Measurements from ENCODE around the gene SH3GL1.

The SH3GL1 gene

DNA sequence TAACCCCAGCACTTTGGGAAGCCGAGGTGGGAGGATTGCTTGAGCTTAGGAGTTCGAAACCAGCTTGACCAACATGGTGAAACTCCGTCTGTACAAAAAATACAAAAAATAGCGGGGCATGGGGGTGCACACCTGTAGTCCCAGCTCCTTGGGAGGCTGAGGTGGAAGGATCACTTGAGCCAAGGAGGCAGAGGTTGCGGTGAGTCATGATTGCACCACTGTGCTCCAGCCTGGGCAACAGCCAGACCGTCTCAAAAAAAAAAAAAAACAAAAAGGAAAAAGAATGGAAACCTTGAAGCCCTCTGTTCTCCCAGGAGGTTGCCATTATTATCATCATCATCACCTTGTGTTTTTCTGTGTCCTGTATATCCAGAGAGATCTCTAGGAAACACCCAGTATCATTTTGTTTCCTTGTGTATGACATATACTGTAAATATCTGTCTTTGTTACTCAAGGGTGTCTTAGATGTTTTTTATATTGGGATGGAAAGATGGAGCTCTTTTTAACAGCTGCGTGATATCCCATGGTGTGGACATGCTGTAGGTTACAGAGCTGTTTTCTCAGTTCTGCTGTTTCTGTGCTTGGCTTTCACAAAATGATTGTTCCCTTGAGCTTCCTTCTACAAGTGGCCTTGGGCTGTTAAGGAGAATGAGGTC, 13.9 kb upstream of the SH3GL1 start:
- POLR2A ChIA-PET: interaction anchor here (0.7 kb wide), 1 partner anchor 14 kb away, joined by 4 read pairs; no protein-coding TSS in a partner anchor
- CTCF ChIA-PET: interaction anchor here (0.9 to 2.6 kb wide), 3 partner anchors 10 to 147 kb away, joined by 3 to 12 read pairs (median 8); partner anchors contain the start of gene SH3GL1
- no peak for DNase-seq (ENCODE audit: extremely low spot score)
- TF ChIP-seq, protein P1, sequence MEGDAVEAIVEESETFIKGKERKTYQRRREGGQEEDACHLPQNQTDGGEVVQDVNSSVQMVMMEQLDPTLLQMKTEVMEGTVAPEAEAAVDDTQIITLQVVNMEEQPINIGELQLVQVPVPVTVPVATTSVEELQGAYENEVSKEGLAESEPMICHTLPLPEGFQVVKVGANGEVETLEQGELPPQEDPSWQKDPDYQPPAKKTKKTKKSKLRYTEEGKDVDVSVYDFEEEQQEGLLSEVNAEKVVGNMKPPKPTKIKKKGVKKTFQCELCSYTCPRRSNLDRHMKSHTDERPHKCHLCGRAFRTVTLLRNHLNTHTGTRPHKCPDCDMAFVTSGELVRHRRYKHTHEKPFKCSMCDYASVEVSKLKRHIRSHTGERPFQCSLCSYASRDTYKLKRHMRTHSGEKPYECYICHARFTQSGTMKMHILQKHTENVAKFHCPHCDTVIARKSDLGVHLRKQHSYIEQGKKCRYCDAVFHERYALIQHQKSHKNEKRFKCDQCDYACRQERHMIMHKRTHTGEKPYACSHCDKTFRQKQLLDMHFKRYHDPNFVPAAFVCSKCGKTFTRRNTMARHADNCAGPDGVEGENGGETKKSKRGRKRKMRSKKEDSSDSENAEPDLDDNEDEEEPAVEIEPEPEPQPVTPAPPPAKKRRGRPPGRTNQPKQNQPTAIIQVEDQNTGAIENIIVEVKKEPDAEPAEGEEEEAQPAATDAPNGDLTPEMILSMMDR (IDR thresholded peaks at IDR 0.05; ENCODE audit: control extremely low read depth, extremely low read depth, low read depth, missing control alignments): no peak

DNA sequence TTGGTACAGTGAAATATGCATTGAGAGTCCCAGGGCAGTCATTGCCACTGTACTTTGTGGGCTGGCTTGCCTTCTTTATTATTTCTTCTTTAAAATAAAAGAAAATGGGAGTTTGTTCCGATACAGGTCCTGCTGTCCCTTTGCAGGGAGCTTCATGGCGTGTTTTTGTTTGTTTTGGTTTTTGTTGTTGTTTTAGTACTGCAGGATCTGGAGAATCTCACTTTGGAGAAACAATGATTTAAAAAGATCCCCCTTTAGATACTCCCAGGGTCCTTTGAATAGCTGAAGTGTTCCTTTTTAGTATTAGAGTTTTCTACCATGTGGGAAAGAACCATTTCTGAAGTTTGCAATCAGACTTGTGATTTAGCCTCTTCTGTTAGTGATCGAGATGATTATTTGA, 13.2 kb upstream of the SH3GL1 start:
- TF ChIP-seq, protein P1 (IDR thresholded peaks at IDR 0.05; ENCODE audit: control extremely low read depth, extremely low read depth, low read depth, missing control alignments): no peak
- ChIA-PET POLR2A (interaction anchor here (0.7 kb wide), 1 partner anchor 15 kb away, joined by 4 read pairs; no protein-coding TSS in a partner anchor), CTCF (interaction anchor here (2.3 to 2.6 kb wide), 2 partner anchors 9 to 13 kb away, joined by 8 to 12 read pairs; partner anchors contain the start of gene SH3GL1)
- DNase-seq (ENCODE audit: extremely low spot score): no peak

DNA sequence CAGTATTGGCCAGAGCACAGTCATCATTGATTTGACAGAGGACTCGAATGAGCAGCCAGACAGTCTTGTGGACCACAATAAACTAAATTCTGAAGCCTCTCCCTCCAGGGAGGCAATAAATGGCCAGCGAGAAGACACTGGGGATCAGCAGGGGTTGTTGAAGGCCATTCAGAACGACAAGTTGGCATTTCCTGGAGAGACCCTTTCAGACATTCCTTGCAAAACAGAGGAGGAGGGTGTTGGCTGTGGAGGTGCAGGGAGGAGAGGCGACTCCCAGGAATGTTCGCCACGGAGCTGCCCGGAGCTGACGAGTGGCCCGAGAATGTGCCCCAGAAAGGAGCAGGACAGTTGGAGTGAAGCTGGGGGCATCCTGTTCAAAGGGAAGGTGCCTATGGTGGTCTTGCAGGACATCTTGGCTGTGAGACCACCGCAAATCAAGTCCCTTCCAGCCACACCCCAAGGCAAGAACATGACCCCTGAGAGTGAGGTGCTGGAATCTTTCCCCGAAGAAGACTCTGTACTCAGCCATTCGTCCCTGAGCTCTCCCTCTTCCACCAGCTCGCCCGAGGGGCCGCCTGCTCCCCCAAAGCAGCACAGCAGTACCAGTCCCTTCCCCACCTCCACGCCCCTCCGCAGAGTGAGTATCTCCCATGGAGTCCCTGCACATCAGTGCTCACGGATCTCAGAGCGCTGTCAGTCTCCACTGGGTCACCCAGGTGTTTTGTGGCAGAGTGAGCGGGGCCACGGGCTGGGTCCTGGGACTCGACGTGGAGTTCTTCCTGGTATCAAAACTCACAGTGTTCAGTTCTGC, 9.0 kb upstream of the SH3GL1 start:
- TF ChIP-seq, protein P1 (IDR thresholded peaks at IDR 0.05; ENCODE audit: control extremely low read depth, extremely low read depth, low read depth, missing control alignments): no peak
- no peak for DNase-seq (ENCODE audit: extremely low spot score)
- ChIA-PET POLR2A (no interaction called here), CTCF (no interaction called here)

DNA sequence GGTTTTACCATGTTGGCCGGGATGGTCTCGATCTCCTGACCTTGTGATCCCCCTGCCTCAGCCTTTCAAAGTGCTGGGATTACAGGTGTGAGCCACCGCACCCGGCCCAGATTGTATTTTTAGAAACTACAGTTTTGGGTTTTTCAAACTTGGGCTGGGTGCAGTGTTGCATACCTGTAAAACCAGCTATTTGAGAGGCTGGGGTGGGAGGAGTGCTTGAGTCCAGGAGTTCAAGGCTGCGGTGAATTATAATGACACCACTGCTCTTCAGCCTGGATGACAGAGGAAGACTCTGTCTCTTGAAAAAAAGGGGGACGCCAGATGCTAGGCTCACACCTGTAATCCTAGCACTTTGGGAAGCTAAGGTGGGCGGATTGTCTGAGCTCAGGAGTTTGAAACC, 6.3 kb upstream of the SH3GL1 start:
- TF ChIP-seq, protein P1 (IDR thresholded peaks at IDR 0.05; ENCODE audit: control extremely low read depth, extremely low read depth, low read depth, missing control alignments): no peak
- POLR2A ChIA-PET: no interaction called here
- DNase-seq (ENCODE audit: extremely low spot score): no peak
- CTCF ChIA-PET: no interaction called here

DNA sequence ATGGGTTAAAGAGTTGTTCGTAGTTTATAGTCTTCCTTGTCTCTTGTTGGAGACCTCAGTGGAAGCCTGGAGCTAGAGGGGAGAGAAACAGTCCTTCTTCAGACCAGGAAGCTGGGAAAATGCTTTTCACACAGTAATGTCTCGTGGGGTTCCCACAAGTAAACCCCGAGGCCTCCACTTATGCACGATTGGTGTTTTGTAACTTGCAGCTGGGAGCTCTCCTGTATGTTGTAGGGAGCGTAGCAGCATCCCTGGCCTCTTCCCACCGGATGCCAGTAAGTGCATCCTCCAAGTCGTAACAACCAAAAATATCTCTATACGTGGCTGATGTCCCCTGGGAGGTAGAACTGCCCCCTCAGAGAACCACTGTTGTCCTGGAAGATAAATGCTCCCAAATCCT, 5.6 kb upstream of the SH3GL1 start:
- DNase-seq (ENCODE audit: extremely low spot score): no peak
- TF ChIP-seq, protein P1 (IDR thresholded peaks at IDR 0.05; ENCODE audit: control extremely low read depth, extremely low read depth, low read depth, missing control alignments): no peak
- CTCF ChIA-PET: interaction anchor here (0.9 kb wide), 1 partner anchor 36 kb away, joined by 3 read pairs; no protein-coding TSS in a partner anchor
- POLR2A ChIA-PET: no interaction called here

DNA sequence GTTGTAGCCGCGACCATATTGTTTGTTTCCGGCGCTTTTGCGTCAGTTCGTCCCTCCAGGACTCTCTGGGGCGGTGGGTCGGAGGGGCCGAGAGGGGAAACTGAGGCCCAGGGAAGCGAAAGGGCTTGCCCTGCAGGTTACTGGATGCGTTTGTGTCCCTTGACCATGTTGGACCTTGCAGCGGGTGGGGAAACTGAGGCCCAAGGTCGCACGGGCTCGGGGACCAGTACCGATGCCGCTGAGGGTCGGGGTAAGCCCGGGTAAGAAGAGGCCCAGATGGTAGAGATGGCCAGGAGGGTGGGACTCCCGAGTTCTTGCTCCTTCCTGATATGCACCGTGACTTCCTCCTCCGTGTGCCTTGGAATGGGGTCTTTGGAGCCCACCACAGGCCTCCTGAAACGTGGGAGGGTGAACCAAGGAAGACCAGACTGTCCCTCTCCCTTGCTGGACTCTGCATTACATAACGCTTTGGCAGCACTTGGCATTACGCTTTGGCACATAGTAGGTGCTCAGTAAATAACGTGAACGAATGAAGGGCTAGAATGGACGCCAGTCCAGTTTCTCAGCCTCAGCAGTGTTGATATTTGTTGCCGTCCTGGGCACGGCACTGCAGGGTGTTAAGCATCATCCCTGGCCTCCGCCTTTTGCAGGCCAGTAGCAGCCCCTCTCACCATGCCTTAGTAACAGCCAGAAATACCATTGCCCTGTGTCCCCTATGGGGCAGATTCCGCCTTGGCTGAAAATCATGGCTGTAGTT, 2.8 kb upstream of the SH3GL1 start:
- ChIA-PET CTCF (interaction anchor here (1.2 to 3.2 kb wide), 5 partner anchors 9 to 136 kb away, joined by 4 to 27 read pairs (median 8); no protein-coding TSS in a partner anchor), POLR2A (interaction anchor here (0.7 to 1.4 kb wide), 2 partner anchors 60 to 68 kb away, joined by 3 to 4 read pairs; partner anchors contain the start of gene MPND)
- DNase-seq (ENCODE audit: extremely low spot score): no peak
- TF ChIP-seq, protein P1 (IDR thresholded peaks at IDR 0.05; ENCODE audit: control extremely low read depth, extremely low read depth, low read depth, missing control alignments): no peak
